H9 (cell line): Measurements from ENCODE around the gene PLCB1. TPM values are rescaled to one million over a fixed set of nuclear protein-coding genes. Genes with fewer than 3 reads are reported as not detected.

Experiments
- DNase-seq: peaks from one replicate; pipeline ENCODE4 v3.0.0-alpha.2; 2017
- H2AFZ ChIP-seq: one replicate; pipeline ENCODE4 v1.6.1; 2013; ENCODE audit warnings: mild to moderate bottlenecking, low read length, control low read depth, moderate library complexity
- H2AK5ac ChIP-seq: 2 replicates; pipeline ENCODE4 v1.6.1; 2013; ENCODE audit warnings: low read length, control low read depth, mixed read lengths; ENCODE audit not compliant: insufficient read length
- H2BK120ac ChIP-seq: one replicate; pipeline ENCODE4 v1.6.1; 2013; ENCODE audit warnings: low read depth, mild to moderate bottlenecking, low read length, control low read depth, inconsistent platforms; ENCODE audit not compliant: poor library complexity, severe bottlenecking
- H2BK12ac ChIP-seq: 2 replicates; pipeline ENCODE4 v1.6.1; 2013; ENCODE audit warnings: low read length, control low read depth, mixed read lengths, low read depth; ENCODE audit not compliant: insufficient read length
- H2BK15ac ChIP-seq: 2 replicates; pipeline ENCODE4 v1.6.1; 2013; ENCODE audit warnings: low read depth, low read length, control low read depth
- H2BK20ac ChIP-seq: one replicate; pipeline ENCODE4 v1.6.1; 2013; ENCODE audit warnings: low read depth, mild to moderate bottlenecking, low read length, control low read depth, inconsistent platforms; ENCODE audit not compliant: poor library complexity, severe bottlenecking
- H2BK5ac ChIP-seq: 2 replicates; pipeline ENCODE4 v1.6.1; 2013; ENCODE audit warnings: low read length, control low read depth, mixed read lengths; ENCODE audit not compliant: insufficient read length
- H3K14ac ChIP-seq: 2 replicates; pipeline ENCODE4 v1.6.1; 2013; ENCODE audit warnings: low read length, control low read depth; ENCODE audit not compliant: insufficient read depth
- H3K18ac ChIP-seq: 2 replicates; pipeline ENCODE4 v1.6.1; 2013; ENCODE audit warnings: low read depth, mild to moderate bottlenecking, mixed read lengths, low read length, control low read depth; ENCODE audit not compliant: insufficient read length
- H3K23ac ChIP-seq: 2 replicates; pipeline ENCODE4 v1.6.1; 2013; ENCODE audit warnings: low read length, control low read depth, mixed read lengths, low read depth; ENCODE audit not compliant: insufficient read length
- H3K23me2 ChIP-seq: 2 replicates; pipeline ENCODE4 v1.6.1; 2013; ENCODE audit warnings: low read depth, mild to moderate bottlenecking, mixed read lengths, low read length, control low read depth; ENCODE audit not compliant: insufficient read length, poor library complexity, severe bottlenecking
- H3K27ac ChIP-seq: 2 replicates; pipeline ENCODE4 v1.5.1; 2013; ENCODE audit warnings: low read length, control low read depth, mixed read lengths, low read depth; ENCODE audit not compliant: insufficient read length
- H3K27me3 ChIP-seq: 2 replicates; pipeline ENCODE4 v1.6.1; 2013; ENCODE audit warnings: low read length, control low read depth, inconsistent platforms; ENCODE audit not compliant: insufficient read depth
- H3K4ac ChIP-seq: 2 replicates; pipeline ENCODE4 v1.6.1; 2013; ENCODE audit warnings: low read depth, mild to moderate bottlenecking, control low read depth, inconsistent platforms, low read length, moderate library complexity
- H3K4me1 ChIP-seq: 2 replicates; pipeline ENCODE4 v1.6.1; 2013; ENCODE audit warnings: low read length, control low read depth, inconsistent platforms; ENCODE audit not compliant: insufficient read depth
- H3K4me2 ChIP-seq: 2 replicates; pipeline ENCODE4 v1.6.1; 2013; ENCODE audit warnings: low read length, control low read depth, mixed read lengths; ENCODE audit not compliant: insufficient read length, insufficient read depth
- H3K56ac ChIP-seq: 2 replicates; pipeline ENCODE4 v1.6.1; 2013; ENCODE audit warnings: low read depth, mild to moderate bottlenecking, mixed read lengths, low read length, control low read depth; ENCODE audit not compliant: insufficient read length
- H3K79me1 ChIP-seq: 2 replicates; pipeline ENCODE4 v1.6.1; 2013; ENCODE audit warnings: low read depth, mild to moderate bottlenecking, moderate library complexity, low read length, control low read depth, inconsistent platforms; ENCODE audit not compliant: insufficient read depth, poor library complexity, severe bottlenecking
- H3K79me2 ChIP-seq: 2 replicates; pipeline ENCODE4 v1.6.1; 2013; ENCODE audit warnings: low read length, control low read depth, inconsistent platforms; ENCODE audit not compliant: insufficient read depth
- H3K9ac ChIP-seq: 2 replicates; pipeline ENCODE4 v1.6.1; 2013; ENCODE audit warnings: low read length, control low read depth, mixed read lengths; ENCODE audit not compliant: insufficient read length; ENCODE audit errors: extremely low read depth
- H3K9me3 ChIP-seq: one replicate; pipeline ENCODE4 v1.6.1; 2013; ENCODE audit warnings: low read depth, low read length, inconsistent platforms; ENCODE audit not compliant: control insufficient read depth
- H3T11ph ChIP-seq: one replicate; pipeline ENCODE4 v1.6.1; 2013; ENCODE audit warnings: mild to moderate bottlenecking, low read length, control low read depth, inconsistent platforms
- H4K20me1 ChIP-seq: one replicate; pipeline ENCODE4 v1.6.1; 2013; ENCODE audit not compliant: control insufficient read depth, insufficient read length, insufficient read depth
- H4K5ac ChIP-seq: 2 replicates; pipeline ENCODE4 v1.6.1; 2013; ENCODE audit warnings: low read depth, mild to moderate bottlenecking, mixed read lengths, low read length, control low read depth; ENCODE audit not compliant: insufficient read length
- H4K8ac ChIP-seq: replicated peaks from 2 replicates; pipeline ENCODE4 v1.6.1; 2013; ENCODE audit warnings: low read length, control low read depth, mixed read lengths, low read depth; ENCODE audit not compliant: insufficient read length
- H4K91ac ChIP-seq: 2 replicates; pipeline ENCODE4 v1.6.1; 2013; ENCODE audit warnings: low read depth, mild to moderate bottlenecking, moderate library complexity, mixed read lengths, low read length, control low read depth; ENCODE audit not compliant: insufficient read length
- H3K27ac Mint-ChIP-seq, 3 experiments: 2 replicates in 2 of 3; 3 replicates in 1 of 3; pipeline ENCODE4 v1.8.0; 2020 to 2021; ENCODE audit warnings: mixed read lengths in 3 of 3, mild to moderate bottlenecking in 1 of 3, moderate library complexity in 1 of 3
- H3K27me3 Mint-ChIP-seq: 2 replicates; pipeline ENCODE4 v1.8.0; 2021; ENCODE audit warnings: low read depth, mild to moderate bottlenecking, moderate library complexity, mixed read lengths
- H3K36me3 Mint-ChIP-seq, 3 experiments: 2 replicates in 2 of 3; 3 replicates in 1 of 3; pipeline ENCODE4 v1.8.0; 2020 to 2021; ENCODE audit warnings: low read depth in 3 of 3, mixed read lengths in 3 of 3; ENCODE audit not compliant: insufficient read depth in 1 of 3
- H3K4me1 Mint-ChIP-seq, 2 experiments: 2 replicates each; pipeline ENCODE4 v1.8.0; 2020; ENCODE audit warnings: mixed read lengths in 2 of 2
- H3K4me3 Mint-ChIP-seq, 2 experiments: 2 replicates in 1 of 2; 3 replicates in 1 of 2; pipeline ENCODE4 v1.8.0; 2020 to 2021; ENCODE audit warnings: mild to moderate bottlenecking in 2 of 2, mixed read lengths in 2 of 2, moderate library complexity in 1 of 2
- H3K9me3 Mint-ChIP-seq, 2 experiments: 2 replicates in 1 of 2; 3 replicates in 1 of 2; pipeline ENCODE4 v1.8.0; 2020; ENCODE audit warnings: mild to moderate bottlenecking in 2 of 2, mixed read lengths in 2 of 2, moderate library complexity in 1 of 2
- WGBS: extraction: QIAGEN DNeasy Blood & Tissue Kit; methylation state at CpG from one replicate; pipeline ENCODE4 v1.1.7; 2013; ENCODE audit warnings: missing lambda C conversion rate, low lambda C conversion rate, mixed read lengths; ENCODE audit not compliant: insufficient read length; ENCODE audit errors: extremely low coverage; 5-methylcytosine and 5-hydroxymethylcytosine counted together
- total RNA-seq: library from RNA; stranded (reverse); gene quantifications from 2 replicates; pipeline ENCODE4 v1.2.1, GENCODE V29; 2021
- TF ChIP-seq, protein P1 (sequence below): fragments of 200-600 bp; sonication (generic); conservative IDR thresholded peaks from 3 replicates; pipeline ENCODE4 v1.8.0; 2021; ENCODE audit warnings: antibody characterized with exemption, mild to moderate bottlenecking

PLCB1 gene
- total RNA-seq, 1 experiment from 2014 or later: 11.5 TPM

GRCh38 chr20:8342391-8342790 is 210.3 kb downstream of the PLCB1 start:
- no peak overlapping the region for H3K56ac ChIP-seq
- H3K9me3 Mint-ChIP-seq: peaks cover 0 to 4% of the 10 kb centered on the region in 2 experiments; a peak in 1 of 5 replicates
- H3K23me2 ChIP-seq: no peaks in the 10 kb centered on the region
- no peak for DNase-seq
- no peak overlapping the region for H3K4me3 Mint-ChIP-seq
- no peak overlapping the region for H4K91ac ChIP-seq
- no peak overlapping the region for H2BK12ac ChIP-seq
- H3K27ac Mint-ChIP-seq: 0 out of 7 replicates have a peak overlapping the region, but pooled peaks of 1 of the 3 experiments have one; percentile 29
- H2AFZ ChIP-seq: no peak overlapping the region
- H3K27me3 ChIP-seq: no peaks in the 10 kb centered on the region
- H3K18ac ChIP-seq: no peak overlapping the region
- H2BK15ac ChIP-seq: no peak overlapping the region
- no peaks in the 10 kb centered on the region for H4K20me1 ChIP-seq
- no peak overlapping the region for H3K14ac ChIP-seq
- no peak overlapping the region for H4K8ac ChIP-seq
- H2BK5ac ChIP-seq: no peak overlapping the region
- H3K9me3 ChIP-seq: no peaks in the 10 kb centered on the region
- no peaks in the 10 kb centered on the region for H3K27me3 Mint-ChIP-seq
- H3K79me1 ChIP-seq: no peaks in the 10 kb centered on the region
- no peak overlapping the region for H4K5ac ChIP-seq
- no peak overlapping the region for H3K9ac ChIP-seq
- H3K4me2 ChIP-seq: no peak overlapping the region
- TF ChIP-seq, protein P1, sequence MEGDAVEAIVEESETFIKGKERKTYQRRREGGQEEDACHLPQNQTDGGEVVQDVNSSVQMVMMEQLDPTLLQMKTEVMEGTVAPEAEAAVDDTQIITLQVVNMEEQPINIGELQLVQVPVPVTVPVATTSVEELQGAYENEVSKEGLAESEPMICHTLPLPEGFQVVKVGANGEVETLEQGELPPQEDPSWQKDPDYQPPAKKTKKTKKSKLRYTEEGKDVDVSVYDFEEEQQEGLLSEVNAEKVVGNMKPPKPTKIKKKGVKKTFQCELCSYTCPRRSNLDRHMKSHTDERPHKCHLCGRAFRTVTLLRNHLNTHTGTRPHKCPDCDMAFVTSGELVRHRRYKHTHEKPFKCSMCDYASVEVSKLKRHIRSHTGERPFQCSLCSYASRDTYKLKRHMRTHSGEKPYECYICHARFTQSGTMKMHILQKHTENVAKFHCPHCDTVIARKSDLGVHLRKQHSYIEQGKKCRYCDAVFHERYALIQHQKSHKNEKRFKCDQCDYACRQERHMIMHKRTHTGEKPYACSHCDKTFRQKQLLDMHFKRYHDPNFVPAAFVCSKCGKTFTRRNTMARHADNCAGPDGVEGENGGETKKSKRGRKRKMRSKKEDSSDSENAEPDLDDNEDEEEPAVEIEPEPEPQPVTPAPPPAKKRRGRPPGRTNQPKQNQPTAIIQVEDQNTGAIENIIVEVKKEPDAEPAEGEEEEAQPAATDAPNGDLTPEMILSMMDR: no peak
- no CpG with 5 or more reads among the region's 3 CpGs for WGBS
- H3K27ac ChIP-seq: no peak overlapping the region
- no peaks in the 10 kb centered on the region for H3K4me1 ChIP-seq
- no peak overlapping the region for H2AK5ac ChIP-seq
- H3T11ph ChIP-seq: no peak overlapping the region
- peaks cover 3 to 6% of the 10 kb centered on the region in 2 experiments; a peak in 3 of 4 replicates for H3K4me1 Mint-ChIP-seq
- H2BK120ac ChIP-seq: no peak overlapping the region
- no peak overlapping the region for H2BK20ac ChIP-seq
- no peak overlapping the region for H3K4ac ChIP-seq
- H3K36me3 Mint-ChIP-seq: no peaks in the 10 kb centered on the region
- no peaks in the 10 kb centered on the region for H3K79me2 ChIP-seq
- no peak overlapping the region for H3K23ac ChIP-seq
